GM19324 (cell line): ENCODE data around the gene ITGAV.
"Not testable (repeated sequence)": the region's sequence is repeated elsewhere in the genome, so short reads cannot be mapped to it uniquely, and the experiment has no call there.

Source experiments
- ATAC-seq: cut with Tn5 transposase; IDR thresholded peaks from one replicate; pipeline ENCODE4 v1.9.1; 2021; ENCODE audit warnings: mild to moderate bottlenecking, moderate library complexity; ENCODE audit not compliant: unreplicated experiment, low FRiP score

Gene ITGAV

DNA sequence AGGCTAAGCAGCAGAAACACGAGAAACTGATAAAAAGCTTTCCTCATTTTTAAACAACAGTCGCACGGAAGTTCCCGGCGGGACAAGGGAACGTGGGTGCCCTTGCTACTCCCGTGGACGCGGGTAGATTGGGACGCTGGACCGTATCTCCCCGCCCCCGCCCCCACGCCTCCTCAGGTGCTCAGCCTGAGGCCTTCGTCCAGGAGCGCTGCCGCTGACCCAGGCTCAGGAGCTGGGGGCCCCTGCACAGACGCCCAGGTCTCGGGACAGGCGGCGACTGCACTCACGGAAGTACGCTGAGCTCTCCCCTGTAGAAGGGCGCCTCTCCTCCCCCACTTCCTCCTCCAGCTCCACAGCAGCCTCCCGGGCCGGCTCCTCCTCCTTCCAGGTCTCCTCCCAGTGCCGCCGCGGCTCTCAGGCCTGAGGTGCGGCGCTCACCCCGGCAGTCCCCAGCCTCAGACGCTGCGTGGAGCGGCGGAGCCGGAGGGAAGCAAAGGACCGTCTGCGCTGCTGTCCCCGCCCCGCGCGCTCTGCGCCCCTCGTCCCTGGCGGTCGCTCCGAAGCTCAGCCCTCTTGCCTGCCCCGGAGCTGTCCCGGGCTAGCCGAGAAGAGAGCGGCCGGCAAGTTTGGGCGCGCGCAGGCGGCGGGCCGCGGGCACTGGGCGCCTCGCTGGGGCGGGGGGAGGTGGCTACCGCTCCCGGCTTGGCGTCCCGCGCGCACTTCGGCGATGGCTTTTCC is at the start of gene ITGAV:
TSS of gene ITGAV (plus strand) at position 445 of the 738 bp plus-strand sequence. CDS start at position 728, 283 bp downstream.
- peak; percentile 98 for ATAC-seq

DNA sequence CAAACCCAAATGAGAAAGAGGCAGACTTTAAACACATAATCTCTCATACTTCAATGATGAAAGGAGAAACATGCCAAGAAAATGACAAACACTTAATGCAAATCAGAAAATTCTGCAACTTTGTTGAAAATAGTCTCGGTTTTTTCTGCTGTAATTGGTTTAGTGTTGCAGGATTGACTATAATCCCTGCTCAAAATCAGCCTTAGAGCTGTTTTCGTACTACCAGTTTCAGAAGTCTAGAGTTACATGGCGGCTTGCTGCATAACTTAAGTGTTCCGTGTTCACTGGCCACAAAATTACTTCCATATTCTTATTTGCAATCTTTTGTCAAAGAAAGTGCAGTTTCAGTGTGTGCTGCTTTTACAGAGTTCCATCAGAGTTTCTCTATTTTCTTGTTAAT is 48.9 kb upstream of the ITGAV start:
- no peak for ATAC-seq

DNA sequence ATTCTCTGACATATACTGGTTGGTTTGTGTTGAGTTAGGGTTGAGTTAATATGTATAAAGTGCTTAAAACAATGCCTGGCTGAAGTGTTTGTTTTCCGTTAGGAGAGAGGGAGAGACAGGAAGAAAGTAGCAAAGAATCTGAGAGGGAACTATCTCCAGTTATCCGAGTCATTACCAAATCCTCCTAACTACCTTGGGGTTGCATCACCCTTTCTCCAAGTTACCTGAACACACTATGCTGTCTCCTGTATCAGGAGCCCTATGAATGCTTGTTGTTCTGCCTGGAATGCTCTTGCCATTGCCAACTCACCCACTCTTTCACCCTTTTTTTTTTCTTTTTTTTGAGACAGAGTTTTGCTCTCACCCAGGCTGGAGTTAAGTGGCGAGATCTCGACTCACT is 47.9 kb upstream of the ITGAV start:
- no peak for ATAC-seq

DNA sequence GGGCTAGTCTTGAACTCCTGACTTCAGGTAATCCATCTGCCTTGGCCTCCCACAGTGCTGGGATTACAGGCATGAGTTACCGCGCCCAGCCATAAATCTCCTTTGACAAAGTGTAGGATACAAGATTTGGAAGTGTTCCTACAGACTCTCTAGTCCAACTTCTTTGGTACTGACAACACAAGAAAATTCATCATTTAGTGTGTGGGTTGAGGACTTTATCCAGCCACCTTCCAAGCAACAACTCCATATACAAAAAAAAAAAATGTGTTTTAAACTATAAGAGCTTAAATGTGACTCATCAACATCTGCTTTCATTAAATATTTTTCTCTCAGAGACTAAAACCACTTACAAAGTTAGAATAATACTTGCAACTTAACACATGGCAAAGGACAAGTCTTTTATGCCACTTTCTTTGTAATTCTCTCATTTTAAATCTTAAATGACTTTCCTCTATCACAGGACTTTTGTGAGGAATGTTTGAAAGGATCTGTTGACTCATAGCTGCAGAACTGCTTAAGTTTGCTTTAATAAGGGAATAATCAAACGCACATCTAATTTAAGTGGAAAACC is 46.2 kb upstream of the ITGAV start:
- ATAC-seq: no peak

DNA sequence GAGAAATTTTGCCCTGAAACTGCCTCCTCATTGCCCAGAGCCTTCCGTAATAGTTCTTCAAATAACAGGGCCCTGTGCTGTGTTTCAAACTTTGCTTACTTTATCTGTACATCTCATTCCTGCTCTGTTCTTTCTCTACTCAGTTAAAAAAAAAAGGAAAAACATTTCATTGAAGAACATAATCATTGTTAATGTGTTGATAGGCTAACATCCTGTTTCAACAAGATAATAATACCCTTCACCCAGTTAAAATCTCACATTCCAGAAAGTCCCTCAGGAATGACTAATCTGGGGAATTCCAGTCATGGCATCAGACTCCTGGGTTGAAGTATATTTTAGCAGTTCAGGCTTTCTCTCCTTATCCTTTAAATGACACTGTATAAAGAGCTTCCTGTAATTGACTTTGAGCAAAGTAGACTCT is 45.6 kb upstream of the ITGAV start:
- ATAC-seq: no peak

DNA sequence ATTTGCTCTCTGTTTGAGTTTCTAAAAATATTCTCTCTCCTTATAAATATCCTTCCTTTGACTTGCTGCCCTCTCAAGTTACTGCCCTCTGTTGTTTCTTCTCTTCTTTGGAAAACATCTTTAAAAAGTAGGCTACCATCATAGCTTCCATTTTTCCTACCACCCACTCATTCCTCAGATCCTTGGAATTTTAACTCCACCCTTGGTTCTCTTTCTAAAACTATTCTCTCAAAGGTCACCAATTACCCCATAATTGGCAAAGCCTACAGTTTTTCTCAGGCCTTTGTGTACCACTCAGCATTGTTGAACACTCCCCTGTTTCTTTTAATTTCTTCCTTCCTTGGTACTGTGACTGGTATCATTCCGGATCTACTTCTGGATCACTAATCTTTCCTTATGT is 43.0 kb upstream of the ITGAV start:
- ATAC-seq: no peak

DNA sequence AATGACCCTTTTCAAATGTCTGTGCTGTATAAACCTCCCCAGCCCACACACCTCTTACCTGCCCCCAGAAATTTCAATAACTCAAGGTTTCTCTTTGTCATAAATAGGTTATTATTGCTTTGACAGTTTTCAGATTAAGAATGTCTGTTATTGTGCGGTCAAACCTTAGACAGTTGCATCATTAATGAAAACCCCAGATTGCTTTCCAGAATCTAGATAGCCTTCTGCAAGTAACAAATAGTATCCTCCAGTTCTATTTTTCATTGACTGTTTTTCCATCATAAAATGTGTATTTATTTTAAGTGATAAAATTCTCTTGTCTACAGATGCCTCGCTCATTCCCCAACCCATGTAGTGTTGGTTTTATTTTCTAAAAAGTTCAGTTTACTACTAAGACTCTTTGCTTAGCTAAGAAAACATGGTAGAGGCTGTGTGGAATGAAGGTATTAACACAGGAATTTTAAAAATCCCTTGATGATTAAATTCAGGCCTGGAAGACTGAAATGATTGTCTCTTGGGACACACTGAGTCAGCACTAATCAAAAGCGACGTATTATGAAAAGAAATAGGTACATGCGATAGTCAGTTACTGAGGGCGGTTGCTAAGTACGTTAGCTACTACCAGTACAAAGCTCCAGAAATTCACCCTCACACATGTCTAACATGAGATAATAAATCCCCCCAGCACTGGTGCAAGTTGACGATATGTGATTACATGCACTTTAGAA is 38.4 kb upstream of the ITGAV start:
- ATAC-seq: no peak

DNA sequence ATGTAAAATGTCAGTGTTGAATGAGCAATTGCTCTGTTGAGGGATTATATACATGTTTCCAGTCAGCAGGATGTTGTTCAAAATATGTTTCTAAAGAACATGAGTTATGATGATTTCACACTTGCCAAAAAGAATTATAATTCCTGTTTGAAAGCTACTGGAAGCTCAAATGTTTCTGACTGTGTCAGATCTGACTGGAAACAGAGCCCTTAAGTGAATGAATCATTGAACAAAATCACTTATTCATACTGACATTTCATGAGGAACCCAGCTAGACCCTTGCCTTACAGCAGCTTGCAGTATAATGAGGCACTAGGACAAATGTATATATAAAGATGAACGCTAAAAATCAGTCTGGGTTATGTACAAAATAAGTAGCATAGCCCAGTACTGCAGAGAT is 35.4 kb upstream of the ITGAV start:
- no peak for ATAC-seq

DNA sequence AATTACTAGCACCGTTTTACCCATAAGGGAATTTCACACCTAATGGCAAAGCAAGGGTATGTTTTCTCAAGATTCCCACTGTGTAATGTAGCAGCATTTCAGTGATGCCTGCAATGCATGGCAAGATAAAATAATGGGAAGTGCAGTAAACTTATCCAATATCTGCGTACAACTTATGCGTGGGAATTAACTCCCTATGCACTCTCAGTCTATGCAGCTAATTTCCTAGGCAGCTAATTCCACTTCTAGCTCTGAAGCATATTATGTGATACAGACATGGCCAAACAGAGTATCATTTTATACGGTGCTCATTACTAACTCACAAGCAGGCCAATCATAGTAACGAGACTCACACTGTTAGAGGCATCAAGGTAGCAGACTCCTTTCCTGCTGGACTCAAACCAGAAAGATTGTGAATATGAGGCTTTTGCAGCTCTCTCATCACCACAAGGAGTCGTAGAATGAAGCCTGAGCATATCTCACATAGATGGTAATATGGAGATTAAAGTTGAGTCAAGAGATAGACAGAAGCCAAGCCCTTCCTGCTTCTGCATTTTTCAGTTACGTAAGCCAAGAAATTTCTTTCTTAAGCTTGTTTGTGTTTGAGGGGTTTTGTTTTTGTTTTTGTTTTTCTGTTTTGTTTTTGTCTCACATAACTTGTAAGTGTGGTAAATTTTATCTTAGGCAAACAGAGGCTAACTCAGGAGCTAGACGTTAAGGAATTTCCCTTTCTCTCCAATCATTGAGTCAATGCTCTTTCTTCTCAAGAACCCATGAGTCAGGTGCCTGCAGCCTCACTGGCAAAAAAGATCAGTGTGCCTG is 34.8 kb upstream of the ITGAV start:
- no peak for ATAC-seq

DNA sequence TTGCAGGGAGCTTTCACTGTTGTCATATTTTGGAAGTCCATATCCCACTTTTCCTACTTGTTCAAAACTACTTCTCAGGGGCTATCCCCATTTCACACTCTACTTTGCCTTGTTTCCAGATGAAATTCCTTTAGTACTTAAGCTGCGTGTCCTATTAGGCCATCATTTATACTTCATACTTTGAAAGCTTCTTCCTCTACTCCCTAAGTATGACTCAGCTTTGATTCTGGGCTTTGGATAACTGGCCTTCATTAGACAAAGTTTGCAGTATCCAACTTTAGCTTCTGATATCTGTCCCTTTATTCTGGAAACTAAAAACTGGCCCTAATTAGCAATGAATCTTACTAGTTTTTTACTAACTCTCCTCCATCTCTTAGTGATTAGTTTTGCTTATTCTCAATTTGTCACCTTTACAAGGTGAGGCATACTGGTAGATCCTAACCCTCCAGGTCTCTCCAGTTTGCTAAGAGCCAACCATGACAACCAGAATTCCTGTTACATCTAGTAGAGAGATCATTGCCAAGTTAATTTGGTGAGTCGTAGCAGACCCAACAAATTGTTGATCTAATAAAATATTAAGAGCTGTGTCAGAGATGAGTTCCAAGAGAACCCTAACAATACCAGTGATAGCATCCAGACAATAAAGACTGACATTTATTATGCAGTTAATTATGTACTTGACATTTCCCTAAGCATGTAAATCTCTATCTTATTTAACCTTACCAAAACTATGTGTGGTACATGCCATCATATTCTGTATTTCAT is 31.2 kb upstream of the ITGAV start:
- no peak for ATAC-seq

DNA sequence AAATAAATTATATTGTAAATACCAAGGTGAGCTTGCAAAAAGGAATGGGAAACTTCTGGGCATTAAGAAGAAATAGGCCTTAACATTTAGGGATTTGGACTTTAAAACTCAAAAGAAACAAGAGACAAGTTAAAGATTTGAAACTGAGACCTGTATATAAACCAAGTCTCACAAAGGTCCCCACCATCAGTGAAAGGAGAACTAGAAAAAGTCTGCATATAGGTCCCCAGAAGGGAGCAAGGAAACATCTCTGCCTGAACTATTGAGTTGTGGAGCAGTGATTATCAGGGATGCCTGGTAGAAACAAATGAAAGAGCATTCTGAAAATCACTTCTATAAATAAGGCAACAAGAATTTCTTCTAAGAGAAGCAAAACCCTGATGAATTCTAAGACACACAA is 30.5 kb upstream of the ITGAV start:
- no peak for ATAC-seq

DNA sequence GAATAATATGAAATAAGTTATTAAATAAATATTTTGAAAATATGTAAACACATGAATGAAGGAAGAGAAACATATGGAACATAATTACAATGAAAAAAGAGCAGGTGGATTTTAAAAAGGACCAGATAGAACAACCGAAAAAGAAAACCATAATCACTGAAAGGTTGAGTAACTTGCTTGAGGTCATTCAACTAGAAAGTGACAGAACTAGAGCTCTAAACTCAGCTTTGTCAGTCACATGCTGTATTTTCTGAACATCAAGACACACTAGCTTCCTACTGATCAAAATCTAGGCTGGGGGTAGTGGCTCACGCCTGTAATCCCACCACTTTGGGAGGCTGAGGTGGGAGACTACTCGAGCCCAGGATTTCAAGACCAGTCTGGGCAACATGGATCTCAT is 30.0 kb upstream of the ITGAV start:
- no peak for ATAC-seq

DNA sequence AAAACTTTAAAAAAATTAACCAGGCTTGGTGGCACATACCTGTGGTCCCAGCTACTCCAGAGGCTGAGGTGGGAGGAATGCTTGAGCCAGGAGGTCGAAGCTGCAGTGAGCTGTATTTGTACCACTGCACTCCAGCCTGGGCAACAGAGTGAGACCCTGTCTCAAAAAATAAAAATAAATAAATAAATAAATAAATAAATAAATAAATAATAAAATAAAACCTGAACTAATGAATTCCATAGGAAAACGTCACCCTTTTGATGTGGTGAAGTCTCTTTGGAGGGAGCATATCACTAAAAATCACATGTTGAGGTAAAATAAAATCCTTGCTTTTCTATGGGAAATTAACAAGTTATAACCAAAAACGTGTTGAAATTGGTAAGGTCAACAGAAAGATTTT is 29.6 kb upstream of the ITGAV start:
- no peak for ATAC-seq

DNA sequence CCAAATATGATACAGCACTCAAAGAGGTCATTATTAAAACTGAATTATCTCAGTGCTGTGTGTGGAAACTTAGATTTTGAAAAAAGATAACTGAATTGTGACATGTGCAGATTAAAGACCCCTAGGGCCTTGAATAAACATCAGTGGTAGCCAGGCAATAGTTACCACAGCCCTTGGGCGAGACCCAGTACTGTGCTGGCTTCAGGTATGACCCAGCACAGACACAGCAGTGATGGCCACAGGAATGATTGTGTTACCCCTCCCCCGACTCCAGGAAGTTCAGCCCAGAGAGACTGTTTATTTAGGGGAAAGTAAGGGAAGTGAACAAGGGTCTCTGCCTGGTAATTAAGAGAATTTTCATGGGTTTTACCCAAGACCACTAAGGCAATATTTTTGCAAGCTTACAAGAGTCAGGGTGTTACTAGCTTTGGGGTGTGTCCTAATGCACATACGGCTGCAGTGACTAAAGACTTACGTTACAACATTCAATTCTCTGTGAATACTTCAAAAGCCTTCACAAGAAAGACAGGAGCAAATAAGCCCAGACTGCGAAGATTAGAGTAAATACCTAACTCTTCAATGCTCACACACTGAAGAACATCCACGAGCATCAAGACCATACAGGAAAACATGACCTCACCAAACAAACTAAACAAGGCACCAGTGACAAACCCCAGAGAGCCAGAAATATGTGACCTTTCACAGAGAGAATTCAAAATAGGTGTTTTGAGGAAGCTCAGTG is 28.2 kb upstream of the ITGAV start:
- ATAC-seq: no peak

DNA sequence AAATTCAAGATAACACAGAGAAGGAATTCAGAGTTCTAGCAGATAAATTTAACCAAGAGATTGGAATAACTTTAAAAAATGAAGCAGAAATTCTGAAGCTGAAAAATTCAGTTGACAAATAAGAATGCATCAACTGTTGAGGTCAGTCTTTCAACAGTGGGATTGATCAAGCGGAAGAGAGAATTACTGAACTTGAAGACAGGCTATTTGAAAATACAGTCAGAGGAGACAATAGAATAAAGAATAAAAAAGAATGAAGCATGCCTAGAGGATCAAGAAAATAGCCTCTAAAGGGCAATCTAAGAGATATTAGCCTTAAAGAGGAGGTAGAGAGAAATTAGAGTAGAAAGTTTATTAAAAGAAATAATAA is 27.7 kb upstream of the ITGAV start:
- ATAC-seq: no peak

DNA sequence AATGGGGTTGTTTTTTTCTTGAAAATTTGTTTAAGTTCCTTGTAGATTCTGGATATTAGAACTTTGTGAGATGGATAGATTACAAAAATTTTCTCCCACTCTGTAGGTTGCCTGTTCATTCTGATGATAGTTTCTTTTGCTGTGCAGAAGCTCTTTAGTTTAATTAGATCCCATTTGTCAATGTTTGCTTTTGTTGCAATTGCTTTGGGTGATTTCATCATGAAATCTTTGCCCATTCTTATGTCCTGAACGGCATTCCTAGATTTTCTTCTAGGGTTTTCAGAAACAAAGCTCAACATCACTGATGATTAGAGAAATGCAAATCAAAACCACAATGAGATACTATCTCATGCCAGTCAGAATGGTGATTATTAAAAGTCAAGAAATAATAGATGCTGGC is 21.3 kb upstream of the ITGAV start:
- ATAC-seq: not testable (repeated sequence)

DNA sequence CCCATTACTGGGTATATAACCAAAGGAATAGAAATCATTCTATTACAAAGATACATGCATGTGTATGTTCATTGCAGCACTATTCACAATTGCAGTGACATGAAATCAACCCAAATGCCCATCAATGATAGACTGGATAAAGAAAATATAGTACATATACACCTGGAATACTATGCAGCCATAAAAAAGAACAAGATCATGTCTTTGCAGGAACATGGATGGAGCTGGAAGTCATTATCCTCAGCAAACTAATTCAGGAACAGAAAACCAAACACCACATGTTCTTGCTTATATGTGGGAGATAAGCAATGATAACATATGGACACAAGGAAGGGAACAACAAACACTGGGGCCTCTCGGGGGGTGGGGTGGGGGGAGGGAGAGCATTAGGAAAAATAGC is 20.7 kb upstream of the ITGAV start:
- ATAC-seq: not testable (repeated sequence)

DNA sequence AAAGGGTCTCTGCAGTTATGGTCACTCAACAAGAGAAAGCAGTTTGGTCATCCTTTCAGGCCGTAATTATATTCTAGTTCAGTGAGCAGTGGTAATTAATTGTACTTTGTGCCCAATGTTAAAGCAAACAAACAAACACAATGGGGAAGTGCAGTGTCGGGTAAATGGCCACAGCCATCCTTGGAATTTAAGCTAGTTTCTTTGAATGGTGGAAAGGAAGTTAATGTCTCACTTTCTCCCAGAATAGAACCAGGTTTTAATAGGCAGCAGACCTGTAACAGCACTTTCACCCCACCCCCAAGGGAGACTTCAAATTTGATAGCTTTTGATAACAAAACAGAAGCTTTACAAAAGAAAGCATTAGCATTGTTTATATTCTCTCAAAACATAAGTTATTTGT is 20.0 kb upstream of the ITGAV start:
- ATAC-seq: no peak

DNA sequence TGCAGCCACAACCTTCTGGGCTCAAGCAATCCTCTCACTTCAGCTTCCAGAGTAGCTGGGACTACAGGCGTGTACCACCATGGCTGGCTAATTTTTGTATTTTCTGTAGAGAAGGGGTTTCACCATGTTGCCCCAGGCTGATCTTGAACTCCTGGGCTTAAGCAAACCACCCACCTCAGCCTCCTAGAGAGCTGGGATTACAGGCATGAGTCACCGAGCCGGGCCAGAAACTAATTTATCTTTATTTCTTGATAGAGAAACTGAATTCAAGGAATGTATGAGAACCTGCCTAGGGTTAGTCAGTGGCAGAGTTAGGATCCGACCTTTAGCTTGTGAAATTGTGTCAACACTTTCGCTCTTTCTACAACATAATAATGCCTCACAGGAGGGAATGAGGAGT is 19.3 kb upstream of the ITGAV start:
- no peak for ATAC-seq

DNA sequence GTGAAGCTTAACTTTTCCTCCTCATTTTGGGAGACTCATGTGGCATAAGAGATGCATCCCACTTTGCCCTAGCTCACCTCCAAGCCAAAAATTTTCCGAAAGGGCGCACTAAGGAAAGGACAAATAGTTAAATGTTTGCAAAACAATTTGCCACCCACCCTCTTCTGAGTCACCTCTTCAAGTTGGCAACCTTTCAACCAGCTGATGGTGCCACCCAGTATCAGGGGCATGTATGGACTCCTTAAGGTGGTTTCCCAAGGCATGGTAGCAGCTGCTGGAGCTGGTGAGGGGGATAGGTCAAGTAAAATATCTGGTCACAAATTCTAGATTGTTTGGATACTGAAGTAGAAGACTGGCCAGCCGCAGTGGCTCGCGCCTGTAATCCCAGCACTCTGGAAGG is 17.2 kb upstream of the ITGAV start:
- no peak for ATAC-seq
